ENCODE measurements around the gene BROX.

The BROX gene

GRCh38 chr1:222711319-222712252 lies 778 bp upstream of the BROX start:
- Histone ChIP-seq H3K27me3 (ENCODE audit: insufficient read depth, low read length, poor library complexity) (no peaks in the 10 kb centered on the region), H3K9me3 (ENCODE audit: insufficient read depth, low read length, severe bottlenecking) (no peaks in the 10 kb centered on the region), H4K20me1 (ENCODE audit: insufficient read depth, low read length) (0 out of 2 replicates have a peak, but pooled peaks cover 5% of the 10 kb centered on the region), H3K4me2 (ENCODE audit: insufficient read depth, low read length) (peak overlapping the region; percentile 78), H3K4me1 (ENCODE audit: insufficient read depth, low read length) (peaks cover 36% of the 10 kb centered on the region), H2AFZ (ENCODE audit: low read depth, low read length) (peak overlapping the region; percentile 70), H3K79me2 (ENCODE audit: insufficient read depth, low read length) (peaks cover 74% of the 10 kb centered on the region), H3K9ac (ENCODE audit: low read depth, low read length) (peak overlapping the region; percentile 85), H3K36me3 (ENCODE audit: insufficient read depth, low read length) (peaks cover 19% of the 10 kb centered on the region), H3K4me3 (ENCODE audit: low read depth in 1 of 2, low read length in 2 of 2) (peak overlapping the region; percentile 73 to 79), H3K27ac (ENCODE audit: low read length) (peak overlapping the region; percentile 82)
- TF ChIP-seq CTCF (IDR thresholded peaks at IDR 0.05; ENCODE audit: borderline replicate concordance, extremely low read depth, low read length, poor library complexity, severe bottlenecking) = no peak
- TF ChIP-seq EZH2 (IDR thresholded peaks at IDR 0.05; ENCODE audit: borderline replicate concordance, low read depth, low read length, severe bottlenecking) = no peak
- ATAC-seq (ENCODE audit: insufficient read depth, low read depth) (peak; percentile 57), DNase-seq (peak; percentile 82)

- Histone ChIP-seq H3K9me3 (ENCODE audit: insufficient read depth, low read length, severe bottlenecking) (no peaks in the 10 kb centered on the region), H3K27me3 (ENCODE audit: insufficient read depth, low read length, poor library complexity) (no peaks in the 10 kb centered on the region), H3K4me2 (ENCODE audit: insufficient read depth, low read length) (peak overlapping the region; percentile 72), H3K4me3 (ENCODE audit: low read depth in 1 of 2, low read length in 2 of 2) (peak overlapping the region; percentile 73 to 77), H3K4me1 (ENCODE audit: insufficient read depth, low read length) (peaks cover 36% of the 10 kb centered on the region), H3K36me3 (ENCODE audit: insufficient read depth, low read length) (peaks cover 31% of the 10 kb centered on the region), H3K79me2 (ENCODE audit: insufficient read depth, low read length) (peaks cover 58% of the 10 kb centered on the region), H3K9ac (ENCODE audit: low read depth, low read length) (peak overlapping the region; percentile 85), H4K20me1 (ENCODE audit: insufficient read depth, low read length) (0 out of 2 replicates have a peak, but pooled peaks cover 5% of the 10 kb centered on the region), H3K27ac (ENCODE audit: low read length) (peak overlapping the region; percentile 97), H2AFZ (ENCODE audit: low read depth, low read length) (peak overlapping the region; percentile 95)
- TF ChIP-seq EZH2 (IDR thresholded peaks at IDR 0.05; ENCODE audit: borderline replicate concordance, low read depth, low read length, severe bottlenecking) (no peak), CTCF (IDR thresholded peaks at IDR 0.05; ENCODE audit: borderline replicate concordance, extremely low read depth, low read length, poor library complexity, severe bottlenecking) (peak; percentile 47)
- ATAC-seq (ENCODE audit: insufficient read depth, low read depth) (peak; percentile 82), DNase-seq (peak; percentile 97)
These were observed 962 bp downstream of the BROX start for GRCh38 chr1:222713091-222713961.

- TF ChIP-seq CTCF (IDR thresholded peaks at IDR 0.05; ENCODE audit: borderline replicate concordance, extremely low read depth, low read length, poor library complexity, severe bottlenecking) (no peak), EZH2 (IDR thresholded peaks at IDR 0.05; ENCODE audit: borderline replicate concordance, low read depth, low read length, severe bottlenecking) (no peak)
- Histone ChIP-seq H3K36me3 (ENCODE audit: insufficient read depth, low read length) (peaks cover 45% of the 10 kb centered on the region), H4K20me1 (ENCODE audit: insufficient read depth, low read length) (no peaks in the 10 kb centered on the region), H3K4me3 (ENCODE audit: low read depth in 1 of 2, low read length in 2 of 2) (no peak overlapping the region), H3K27me3 (ENCODE audit: insufficient read depth, low read length, poor library complexity) (no peaks in the 10 kb centered on the region), H2AFZ (ENCODE audit: low read depth, low read length) (no peak overlapping the region), H3K79me2 (ENCODE audit: insufficient read depth, low read length) (peaks cover 28% of the 10 kb centered on the region), H3K4me1 (ENCODE audit: insufficient read depth, low read length) (peaks cover 15% of the 10 kb centered on the region), H3K9me3 (ENCODE audit: insufficient read depth, low read length, severe bottlenecking) (no peaks in the 10 kb centered on the region), H3K27ac (ENCODE audit: low read length) (no peak overlapping the region), H3K9ac (ENCODE audit: low read depth, low read length) (no peak overlapping the region), H3K4me2 (ENCODE audit: insufficient read depth, low read length) (no peak overlapping the region)
- ATAC-seq (ENCODE audit: insufficient read depth, low read depth) = no peak
- no peak for DNase-seq
These were observed 4.0 kb downstream of the BROX start for GRCh38 chr1:222716393-222716792.

Data from DND-41 (cell line).